SK-N-SH (cell line): ENCODE measurements around the gene CPTP. TPM values are rescaled to one million over a fixed set of nuclear protein-coding genes. Genes with fewer than 3 reads are reported as not detected.
A peak's percentile ranks its signal among the peaks of the same experiment; 100 is the strongest.

Experiments
- CTCF ChIA-PET: fragments of 300-600, 350-600 bp; formaldehyde crosslinking; extraction: SDS; loops from one replicate; lab custom pipeline; 2021; lab: Yijun Ruan, JAX
- POLR2A ChIA-PET: fragments of 350-600 bp; sonication (Branson Sonifier 250); formaldehyde crosslinking; extraction: SDS; loops from one replicate; lab custom pipeline; 2020; ENCODE audit warnings: antibody characterized with exemption, inconsistent platforms; lab: Yijun Ruan, JAX
- DNase-seq: peaks from one replicate; pipeline ENCODE4 v3.0.0; 2012
- H2AFZ ChIP-seq: fragments of 200-600 bp; sonication (generic); 2 replicates; pipeline ENCODE4 v1.8.1; 2016; ENCODE audit warnings: antibody characterized with exemption, mild to moderate bottlenecking, low read depth
- H3F3A ChIP-seq: fragments of 200-600 bp; sonication (generic); replicated peaks from 2 replicates; pipeline ENCODE3; 2016; ENCODE audit warnings: antibody characterized with exemption, mild to moderate bottlenecking; ENCODE audit not compliant: insufficient read depth
- H3K27ac ChIP-seq, 2 experiments: fragments of 200-500 bp in 1 of 2; fragments of 200-600 bp in 1 of 2; sonication (Bioruptor generic) in 1 of 2; sonication (generic), shearing (Covaris generic) in 1 of 2; 2 replicates each; pipeline versions ENCODE4 v1.5.1 to v1.6.1; 2014 to 2016; ENCODE audit warnings: low read depth in 2 of 2, inconsistent platforms in 1 of 2, low read length in 1 of 2, mild to moderate bottlenecking in 1 of 2, mixed read lengths in 1 of 2
- H3K27me3 ChIP-seq: fragments of 200-600 bp; sonication (generic), shearing (Covaris generic); 2 replicates; pipeline ENCODE4 v1.6.1; 2016; ENCODE audit warnings: mixed run types; ENCODE audit not compliant: insufficient read depth
- H3K36me3 ChIP-seq, 2 experiments: fragments of 200-500 bp in 1 of 2; fragments of 200-600 bp in 1 of 2; sonication (Bioruptor generic) in 1 of 2; sonication (generic) in 1 of 2; replicated peaks in 1 of 2; 2 replicates each; pipeline versions ENCODE3 to v1.5.1; 2014 to 2016; ENCODE audit warnings: low read length in 1 of 2, mild to moderate bottlenecking in 1 of 2; ENCODE audit not compliant: insufficient read depth in 2 of 2, control insufficient read depth in 1 of 2
- H3K4me1 ChIP-seq, 2 experiments: fragments of 200-500 bp in 1 of 2; fragments of 200-600 bp in 1 of 2; sonication (Bioruptor generic) in 1 of 2; sonication (generic), shearing (Covaris generic) in 1 of 2; 2 replicates each; pipeline versions ENCODE4 v1.5.1 to v1.6.1; 2014 to 2016; ENCODE audit warnings: low read depth in 1 of 2, low read length in 1 of 2, mixed run types in 1 of 2; ENCODE audit not compliant: insufficient read depth in 2 of 2, control insufficient read depth in 1 of 2
- H3K4me2 ChIP-seq: fragments of 200-600 bp; sonication (generic), shearing (Covaris generic); 2 replicates; pipeline ENCODE4 v1.6.1; 2017; ENCODE audit warnings: mixed run types
- H3K4me3 ChIP-seq, 2 experiments: fragments of 200-500 bp in 1 of 2; fragments of 200-600 bp in 1 of 2; sonication (Bioruptor generic) in 1 of 2; sonication (generic), shearing (Covaris generic) in 1 of 2; 2 replicates each; pipeline versions ENCODE4 v1.5.1 to v1.8.1; 2014 to 2016; ENCODE audit warnings: low read depth in 2 of 2, inconsistent platforms in 1 of 2, low read length in 1 of 2, mild to moderate bottlenecking in 1 of 2, mixed read lengths in 1 of 2, moderate library complexity in 1 of 2
- H3K79me2 ChIP-seq: fragments of 200-600 bp; sonication (generic); 2 replicates; pipeline ENCODE4 v1.8.1; 2017; ENCODE audit warnings: mild to moderate bottlenecking; ENCODE audit not compliant: insufficient read depth
- H3K9ac ChIP-seq: fragments of 200-600 bp; sonication (generic); 2 replicates; pipeline ENCODE4 v1.6.1; 2017; ENCODE audit warnings: mixed run types
- H3K9me2 ChIP-seq: fragments of 200-600 bp; sonication (generic); 2 replicates; pipeline ENCODE4 v1.6.1; 2017; ENCODE audit warnings: mixed run types
- H3K9me3 ChIP-seq: fragments of 200-600 bp; sonication (generic); 2 replicates; pipeline ENCODE4 v1.6.1; 2017; ENCODE audit warnings: mixed run types, mild to moderate bottlenecking, moderate library complexity
- H4K20me1 ChIP-seq: fragments of 200-600 bp; sonication (generic); 2 replicates; pipeline ENCODE4 v1.6.1; 2017; ENCODE audit warnings: mild to moderate bottlenecking, mixed run types; ENCODE audit not compliant: insufficient read depth
- CHD2 ChIP-seq: fragments of 150-350 bp; IDR thresholded peaks from 2 replicates; pipeline ENCODE4 v1.6.1; 2018; ENCODE audit warnings: low read length; ENCODE audit not compliant: partially characterized antibody
- CTCF ChIP-seq: fragments of 200-600 bp; sonication (generic); IDR thresholded peaks from 2 replicates; pipeline ENCODE4 v1.6.1; 2017; ENCODE audit warnings: antibody characterized with exemption, mild to moderate bottlenecking, moderate library complexity
- FOSL2 ChIP-seq: IDR thresholded peaks from 2 replicates; pipeline ENCODE4 v1.4.0; 2012; ENCODE audit warnings: low read depth, mild to moderate bottlenecking, moderate library complexity, borderline replicate concordance
- FOXM1 ChIP-seq: IDR thresholded peaks from 2 replicates; pipeline ENCODE4 v1.4.0; 2012; ENCODE audit warnings: low read depth, mild to moderate bottlenecking
- IRF3 ChIP-seq: fragments of 150-350 bp; IDR thresholded peaks from 2 replicates; pipeline ENCODE4 v1.6.1; 2016; ENCODE audit warnings: mild to moderate bottlenecking, low read depth, low read length
- JUND ChIP-seq: IDR thresholded peaks from 2 replicates; pipeline ENCODE4 v1.4.0; 2012
- MEF2A ChIP-seq: IDR thresholded peaks from 2 replicates; pipeline ENCODE4 v1.4.0; 2012; ENCODE audit warnings: low read depth, borderline replicate concordance
- NFIC ChIP-seq: IDR thresholded peaks from 2 replicates; pipeline ENCODE4 v1.4.0; 2012; ENCODE audit warnings: borderline replicate concordance
- POLR2AphosphoS5 ChIP-seq: IDR thresholded peaks from 2 replicates; pipeline ENCODE4 v1.6.1; 2012; ENCODE audit warnings: low read depth, low read length
- RCOR1 ChIP-seq: fragments of 150-350 bp; IDR thresholded peaks from 2 replicates; pipeline ENCODE4 v1.6.1; 2017; ENCODE audit warnings: antibody characterized with exemption, low read length
- RFX5 ChIP-seq: IDR thresholded peaks from 2 replicates; pipeline ENCODE4 v1.6.1; 2012; ENCODE audit warnings: mild to moderate bottlenecking, improper control_type of control experiment, low read length
- SIN3A ChIP-seq: IDR thresholded peaks from 2 replicates; pipeline ENCODE4 v1.6.1; 2012; ENCODE audit warnings: low read depth, mild to moderate bottlenecking, low read length, moderate library complexity, borderline replicate concordance
- SMC3 ChIP-seq: IDR thresholded peaks from 2 replicates; pipeline ENCODE4 v1.6.1; 2012; ENCODE audit warnings: low read depth, low read length, improper control_type of control experiment
- TEAD4 ChIP-seq: IDR thresholded peaks from 2 replicates; pipeline ENCODE4 v1.4.0; 2012; ENCODE audit warnings: mild to moderate bottlenecking, borderline replicate concordance; ENCODE audit not compliant: insufficient read depth
- USF1 ChIP-seq: IDR thresholded peaks from 2 replicates; pipeline ENCODE4 v1.4.0; 2012; ENCODE audit warnings: low read depth, borderline replicate concordance
- USF2 ChIP-seq: fragments of 150-350 bp; IDR thresholded peaks from 2 replicates; pipeline ENCODE4 v1.6.1; 2017; ENCODE audit warnings: antibody characterized with exemption, low read length, low read depth, borderline replicate concordance
- YY1 ChIP-seq: IDR thresholded peaks from 2 replicates; pipeline ENCODE4 v1.4.0; 2012; ENCODE audit warnings: low read depth, mild to moderate bottlenecking
- WGBS: methylation state at CpG from one replicate; pipeline ENCODE4 v1.1.6; 2017; ENCODE audit warnings: low lambda C conversion rate; 5-methylcytosine and 5-hydroxymethylcytosine counted together
- polyA plus RNA-seq, 3 experiments: library from polyadenylated mRNA; depleted of rRNA; stranded (reverse); fragments of >200 nt; gene quantifications; 2 replicates each; pipeline ENCODE4 v1.2.3, GENCODE V29; 2012

The CPTP gene
- polyA plus RNA-seq, 1 of the 3 experiments (the other 2 are of a cell fraction), result 13.4 TPM

GRCh38 chr1:1307261-1307922, 17.2 kb upstream of the CPTP start:
- no peaks in the 10 kb centered on the region for H3K9me3 ChIP-seq
- peaks cover 13 to 50% of the 10 kb centered on the region in 2 experiments; a peak in 2 of 4 replicates for H3K4me1 ChIP-seq
- peak overlapping the region; percentile 95 for H3K4me2 ChIP-seq
- H3K4me3 ChIP-seq, result peak overlapping the region; percentile 73 to 91
- H3K9ac ChIP-seq, result peak overlapping the region; percentile 68; the same call in 1 of the 2 replicates
- no peak for DNase-seq
- CTCF ChIA-PET, result interaction anchor here (0.5 kb wide), 1 partner anchor 93 kb away, joined by 3 read pairs; no protein-coding TSS in a partner anchor
- H4K20me1 ChIP-seq, result peaks cover 11% of the 10 kb centered on the region; the same call in 1 of the 2 replicates
- H3K79me2 ChIP-seq, result peaks cover 32% of the 10 kb centered on the region
- TF ChIP-seq SIN3A, result no peak; the same call in 1 of the 2 replicates
- no peak for TF ChIP-seq YY1
- no peak for TF ChIP-seq FOXM1
- no peak for TF ChIP-seq FOSL2
- TF ChIP-seq USF1, result no peak
- TF ChIP-seq MEF2A, result no peak
- H3K9me2 ChIP-seq, result no peaks in the 10 kb centered on the region
- peaks cover 0 to 22% of the 10 kb centered on the region in 2 experiments for H3K36me3 ChIP-seq
- peak overlapping the region in 1 of 2 experiments; percentile 70; a peak in 2 of 4 replicates for H3K27ac ChIP-seq
- WGBS, result 7% methylated on average over 19 of the region's 83 CpGs
- POLR2A ChIA-PET, result no interaction called here
- H3F3A ChIP-seq, result no peaks in the 10 kb centered on the region
- H3K27me3 ChIP-seq, result no peaks in the 10 kb centered on the region
- no peak overlapping the region for H2AFZ ChIP-seq

GRCh38 chr1:1307923-1308755, 16.5 kb upstream of the CPTP start, which contains the start of the genes ACAP3 and PUSL1:
Gene ACAP3 (minus strand): TSS chr1:1307930. CDS start chr1:1307815, 115 bp downstream.
Gene PUSL1 (plus strand): TSS chr1:1308597. CDS start chr1:1308644, 47 bp downstream.
- no peaks in the 10 kb centered on the region for H3K9me2 ChIP-seq
- peak; percentile 98 for DNase-seq
- H2AFZ ChIP-seq, result no peak within 1 kb of the TSS
- peaks cover 13 to 48% of the 10 kb centered on the region in 2 experiments; a peak in 2 of 4 replicates for H3K4me1 ChIP-seq
- H3K27ac ChIP-seq, result peak within 1 kb of the TSS; percentile 72 to 97
- H4K20me1 ChIP-seq, result peaks cover 11% of the 10 kb centered on the region; the same call in 1 of the 2 replicates
- H3K79me2 ChIP-seq, result peaks cover 35% of the 10 kb centered on the region
- peak within 1 kb of the TSS; percentile 73 to 91 for H3K4me3 ChIP-seq
- peaks cover 0 to 30% of the 10 kb centered on the region in 2 experiments for H3K36me3 ChIP-seq
- no peaks in the 10 kb centered on the region for H3K9me3 ChIP-seq
- WGBS, result 1% methylated on average over 16 of the region's 131 CpGs
- H3F3A ChIP-seq, result no peaks in the 10 kb centered on the region
- peak within 1 kb of the TSS; percentile 95 for H3K4me2 ChIP-seq
- ChIA-PET CTCF (no interaction called here), POLR2A (no interaction called here)
- no peaks in the 10 kb centered on the region for H3K27me3 ChIP-seq
- peak within 1 kb of the TSS; percentile 74 for H3K9ac ChIP-seq
- TF ChIP-seq USF2 (no peak), CHD2 (peak; percentile 42), IRF3 (peak; percentile 76), RCOR1 (no peak), SMC3 (no peak), NFIC (no peak), POLR2AphosphoS5 (no peak; the same call in 1 of the 2 replicates), MEF2A (no peak), RFX5 (no peak), FOSL2 (no peak), SIN3A (peak; percentile 62; the same call in 1 of the 2 replicates), JUND (no peak), USF1 (no peak), CTCF (0 out of 2 replicates have a peak, but pooled peaks have one; percentile 6), TEAD4 (no peak)
